HepG2 (cell line): ENCODE data around the gene GARS1. TPM values are rescaled to one million over a fixed set of nuclear protein-coding genes. Genes with fewer than 3 reads are reported as not detected.

Experiments used
- ATAC-seq: fragments of 200-7000 bp; cut with Tn5 transposase; 3 replicates; pipeline ENCODE4 v1.9.1; 2020; ENCODE audit warnings: mild to moderate bottlenecking, moderate library complexity
- BruUV-seq: library from RNA; stranded (reverse); fragments of 400-500 nt; replicated peaks from 2 replicates; lab custom pipeline; 2021; lab: Mats Ljungman, UMichigan
- CTCF ChIA-PET: fragments of 300-600 bp; formaldehyde crosslinking; extraction: SDS; loops from one replicate; lab custom pipeline; 2021; ENCODE audit warnings: low total read pairs, inconsistent platforms, low intra/inter-chr PET ratio; lab: Yijun Ruan, JAX
- POLR2A ChIA-PET: fragments of 350-600 bp; sonication (Branson Sonifier 250); formaldehyde crosslinking; loops from one replicate; lab custom pipeline; 2020; ENCODE audit warnings: antibody characterized with exemption, inconsistent platforms; lab: Yijun Ruan, JAX
- DNase-seq: peaks from one replicate; pipeline ENCODE4 v3.0.0-alpha.2; 2015; ENCODE audit warnings: low spot score
- FAIRE-seq: peaks from 3 replicates; lab custom pipeline; 2011; peaks lifted over from hg19 to GRCh38; lab: Jason Lieb, UNC
- H2AFZ ChIP-seq: one replicate; pipeline ENCODE4 v1.6.1; 2011; ENCODE audit warnings: low read length, inconsistent platforms
- H3K27ac ChIP-seq: fragments of 300-600 bp; 3 replicates; pipeline ENCODE4 v1.8.0; 2011; ENCODE audit warnings: mixed run types, mild to moderate bottlenecking, mixed read lengths, low read length, inconsistent platforms; ENCODE audit not compliant: insufficient read depth; ENCODE audit errors: extremely low read length
- H3K27me3 ChIP-seq, 2 experiments: fragments of 200-600 bp in 1 of 2; 2 replicates in 1 of 2; 3 replicates in 1 of 2; pipeline versions ENCODE4 v1.6.0 to v1.8.0; 2011; ENCODE audit warnings: low read length in 2 of 2, mild to moderate bottlenecking in 2 of 2, moderate library complexity in 2 of 2, inconsistent platforms in 1 of 2; ENCODE audit not compliant: insufficient read depth in 2 of 2, control insufficient read depth in 1 of 2
- H3K36me3 ChIP-seq, 2 experiments: fragments of 200-600 bp in 1 of 2; replicated peaks in 1 of 2; 2 replicates in 1 of 2; 3 replicates in 1 of 2; pipeline versions ENCODE4 v1.5.1 to v1.8.0; 2011; ENCODE audit warnings: low read length in 2 of 2, inconsistent platforms in 1 of 2; ENCODE audit not compliant: insufficient read depth in 2 of 2, control insufficient read depth in 1 of 2
- H3K4me1 ChIP-seq: 2 replicates; pipeline ENCODE4 v1.5.1; 2012; ENCODE audit warnings: low read length, inconsistent platforms; ENCODE audit not compliant: insufficient read depth
- H3K4me2 ChIP-seq: 2 replicates; pipeline ENCODE4 v1.6.0; 2011; ENCODE audit warnings: low read depth, low read length, inconsistent platforms
- H3K4me3 ChIP-seq, 3 experiments: fragments of 200-600 bp in 1 of 3; sonication (generic), shearing (Covaris generic) in 1 of 3; replicated peaks in 1 of 3; 2 replicates each; pipeline ENCODE4 v1.5.1; 2011 to 2016; ENCODE audit warnings: low read length in 3 of 3, inconsistent platforms in 2 of 3, low read depth in 2 of 3, mild to moderate bottlenecking in 2 of 3, control low read depth in 1 of 3, mixed read lengths in 1 of 3; ENCODE audit not compliant: insufficient read depth in 1 of 3
- H3K79me2 ChIP-seq: one replicate; pipeline ENCODE4 v1.6.1; 2011; ENCODE audit warnings: low read length, inconsistent platforms; ENCODE audit not compliant: insufficient read depth
- H3K9ac ChIP-seq: 2 replicates; pipeline ENCODE4 v1.6.0; 2011; ENCODE audit warnings: mild to moderate bottlenecking, low read depth, low read length, inconsistent platforms; ENCODE audit not compliant: insufficient read depth
- H3K9me3 ChIP-seq: 2 replicates; pipeline ENCODE4 v1.5.1; 2012; ENCODE audit warnings: mild to moderate bottlenecking, low read length
- H4K20me1 ChIP-seq: 2 replicates; pipeline ENCODE4 v1.6.0; 2011; ENCODE audit warnings: inconsistent platforms, mild to moderate bottlenecking, low read length, moderate library complexity; ENCODE audit not compliant: insufficient read depth
- BRF2 ChIP-seq: sonication (generic); formaldehyde crosslinking; IDR thresholded peaks from 2 replicates; pipeline ENCODE4 v1.8.1; 2022; ENCODE audit warnings: mild to moderate bottlenecking, missing genetic modification reagents
- CENPBD1 ChIP-seq: sonication (generic); formaldehyde crosslinking; IDR thresholded peaks from 2 replicates; pipeline ENCODE4 v1.8.0; 2022; ENCODE audit warnings: missing genetic modification reagents, low read depth, mild to moderate bottlenecking, borderline replicate concordance
- EP300 ChIP-seq, 3 experiments: sonication (generic) in 1 of 3; formaldehyde crosslinking in 1 of 3; IDR thresholded peaks; 2 replicates each; pipeline versions ENCODE4 v1.5.1 to v1.6.1; 2011 to 2020; ENCODE audit warnings: low read depth in 2 of 3, low read length in 2 of 3, borderline replicate concordance in 1 of 3, improper control_type of control experiment in 1 of 3, mild to moderate bottlenecking in 1 of 3, missing genetic modification reagents in 1 of 3, moderate library complexity in 1 of 3
- ETV6 ChIP-seq: sonication (generic); formaldehyde crosslinking; conservative IDR thresholded peaks from 2 replicates; pipeline ENCODE4 v1.4.0; 2020; ENCODE audit warnings: missing genetic modification reagents
- HDAC6 ChIP-seq: fragments of 200-600 bp; sonication (generic); IDR thresholded peaks from 2 replicates; pipeline ENCODE4 v1.7.0; 2017; ENCODE audit warnings: mild to moderate bottlenecking, antibody characterized with exemption, low read length, low read depth
- KDM5B ChIP-seq: sonication (generic); formaldehyde crosslinking; IDR thresholded peaks from 2 replicates; pipeline ENCODE4 v1.4.0; 2020; ENCODE audit warnings: missing genetic modification reagents, mild to moderate bottlenecking, borderline replicate concordance
- KLF13 ChIP-seq: sonication (generic); formaldehyde crosslinking; IDR thresholded peaks from 2 replicates; pipeline ENCODE4 v1.4.0; 2020; ENCODE audit warnings: mild to moderate bottlenecking, missing genetic modification reagents
- NFKB2 ChIP-seq: sonication (generic); formaldehyde crosslinking; IDR thresholded peaks from 2 replicates; pipeline ENCODE4 v1.4.0; 2020; ENCODE audit warnings: missing genetic modification reagents, borderline replicate concordance
- POLR2AphosphoS5 ChIP-seq: IDR thresholded peaks from 2 replicates; pipeline ENCODE4 v1.6.1; 2012; ENCODE audit warnings: low read depth, low read length
- RBM22 ChIP-seq: fragments of 200-400 bp; formaldehyde crosslinking; optimal IDR thresholded peaks from 2 replicates; pipeline ENCODE3; 2017; ENCODE audit warnings: mild to moderate bottlenecking, low read length, moderate library complexity
- SIN3B ChIP-seq: fragments of 150-350 bp; IDR thresholded peaks from 2 replicates; pipeline ENCODE4 v1.6.1; 2014; ENCODE audit warnings: low read length
- SMYD3 ChIP-seq: sonication (generic); formaldehyde crosslinking; IDR thresholded peaks from 2 replicates; pipeline ENCODE4 v1.8.1; 2023; ENCODE audit warnings: mild to moderate bottlenecking, missing genetic modification reagents
- SSRP1 ChIP-seq: IDR thresholded peaks from 2 replicates; pipeline ENCODE4 v1.6.1; 2016; ENCODE audit warnings: control low read depth
- U2AF2 ChIP-seq: fragments of 200-400 bp; formaldehyde crosslinking; IDR thresholded peaks from 2 replicates; pipeline ENCODE4 v1.6.1; 2017; ENCODE audit warnings: low read depth, mild to moderate bottlenecking, low read length
- ZNF382 ChIP-seq: sonication (generic); formaldehyde crosslinking; IDR thresholded peaks from 2 replicates; pipeline ENCODE4 v1.5.0; 2020; ENCODE audit warnings: missing genetic modification reagents, mild to moderate bottlenecking, borderline replicate concordance
- ZNF703 ChIP-seq: sonication (generic); formaldehyde crosslinking; IDR thresholded peaks from 2 replicates; pipeline ENCODE4 v1.5.1; 2020; ENCODE audit warnings: missing genetic modification reagents, mild to moderate bottlenecking, moderate library complexity, borderline replicate concordance
- WGBS: methylation state at CpG from one replicate; pipeline ENCODE4 v1.1.6; 2017; ENCODE audit warnings: low lambda C conversion rate; 5-methylcytosine and 5-hydroxymethylcytosine counted together
- in situ Hi-C: cut with HindIII; loops from 2 replicates; pipeline ENCODE4 v1.10.0; 2017; ENCODE audit warnings: low pct_unique_long_range_greater_than_20kb; ENCODE audit not compliant: extremely low pct_ligation_motif_present
- intact Hi-C: fragments of 100-400 bp; cut with micrococcal nuclease; formaldehyde crosslinking; loops from one replicate; pipeline ENCODE4 v1.10.0; 2022; ENCODE audit not compliant: unreplicated experiment
- polyA plus RNA-seq, 8 experiments: library from polyadenylated mRNA; depleted of rRNA in 3 of 8; stranded (reverse) in 7 of 8; unstranded in 1 of 8; fragments of >200 nt; fragmentation: Illumina TruSeq in 4 of 8; extraction: Trizol in 4 of 8; gene quantifications; 2 replicates each; pipeline versions ENCODE4 v1.2.1 to v1.2.3, GENCODE V29; 2011 to 2016; ENCODE audit warnings: low read depth in 4 of 8, missing spikeins in 1 of 8, mixed read lengths in 1 of 8; ENCODE audit not compliant: insufficient read depth in 1 of 8
- total RNA-seq, 5 experiments: library from RNA; depleted of rRNA; stranded (reverse); fragments of >200 nt; fragmentation: Illumina TruSeq; extraction: Trizol; gene quantifications; 2 replicates each; pipeline ENCODE4 v1.2.3, GENCODE V29; 2016; ENCODE audit warnings: low read depth in 1 of 5
- TF ChIP-seq, protein P1 (sequence below): sonication (generic); formaldehyde crosslinking; IDR thresholded peaks from 2 replicates; pipeline ENCODE4 v1.4.0; 2020; ENCODE audit warnings: mild to moderate bottlenecking, missing genetic modification reagents
- TF ChIP-seq, protein P2 (sequence below): sonication (generic); formaldehyde crosslinking; IDR thresholded peaks from 2 replicates; pipeline ENCODE4 v1.4.0; 2020; ENCODE audit warnings: missing genetic modification reagents

The GARS1 gene
- total and polyA plus RNA-seq, 2 of the 13 experiments (the other 11 are each of a cell fraction or from before 2014, with no cell fraction given), result 140 to 460 TPM

DNA sequence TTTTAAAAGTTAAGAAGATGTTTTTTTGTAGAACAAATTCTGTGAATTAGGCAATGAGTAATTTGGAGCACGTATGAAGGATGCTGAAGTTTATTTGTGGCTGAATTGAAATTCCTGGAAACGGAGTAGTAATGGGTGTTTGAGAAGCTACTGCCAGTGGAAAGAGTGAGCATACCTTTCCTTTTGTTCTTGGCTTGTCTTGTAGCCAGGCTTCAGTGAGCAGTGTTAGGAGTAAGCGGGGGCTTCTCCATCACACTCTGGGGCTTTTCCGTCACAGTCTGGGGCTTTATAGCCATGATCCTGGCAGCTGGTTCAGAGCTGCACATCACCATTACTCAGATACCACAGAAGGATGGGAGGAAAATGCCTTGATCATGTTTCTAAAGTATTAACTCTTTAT, 32.3 kb downstream of the GARS1 start:
- H2AFZ ChIP-seq, result no peak overlapping the region
- 93% methylated on average over 4 of the region's 4 CpGs for WGBS
- no peaks in the 10 kb centered on the region for H3K4me1 ChIP-seq
- H3K36me3 ChIP-seq, result peaks cover 21 to 91% of the 10 kb centered on the region in 2 experiments
- H3K79me2 ChIP-seq, result no peaks in the 10 kb centered on the region
- no TSS peak for BruUV-seq
- POLR2A ChIA-PET, result no interaction called here
- H3K9me3 ChIP-seq, result no peaks in the 10 kb centered on the region
- no peak for FAIRE-seq
- in situ Hi-C loops, result no loop called here
- peak; percentile 39 for TF ChIP-seq RBM22
- TF ChIP-seq CENPBD1 (CRISPR knock-in tag), result no peak
- no peak for TF ChIP-seq SSRP1
- TF ChIP-seq, all 625 proteins: peak for 1
- H3K4me2 ChIP-seq, result no peak overlapping the region
- intact Hi-C loops, result no loop called here
- H4K20me1 ChIP-seq, result no peaks in the 10 kb centered on the region
- DNase-seq (no peak), ATAC-seq (no peak)
- H3K27ac ChIP-seq, result no peak overlapping the region
- H3K9ac ChIP-seq, result no peak overlapping the region
- no peak overlapping the region for H3K4me3 ChIP-seq
- CTCF ChIA-PET, result no interaction called here
- no peaks in the 10 kb centered on the region for H3K27me3 ChIP-seq

- Histone ChIP-seq H3K4me1 (no peaks in the 10 kb centered on the region), H3K4me3 (no peak overlapping the region)
- BruUV-seq, result no TSS peak
- TF ChIP-seq ZNF382 (CRISPR knock-in tag) (no peak), ETV6 (no peak), SMYD3 (CRISPR knock-in tag) (no peak), BRF2 (CRISPR knock-in tag) (no peak), HDAC6 (no peak), ZNF703 (no peak), KDM5B (CRISPR knock-in tag) (no peak), SIN3B (no peak), EP300 (IDR thresholded peaks at IDR 0.05; ENCODE audit: low read depth in 2 of 2, low read length in 2 of 2) (no peak), EP300 (CRISPR knock-in tag; IDR thresholded peaks at IDR 0.05; ENCODE audit: borderline replicate concordance) (no peak), U2AF2 (no peak), KLF13 (CRISPR knock-in tag) (no peak), POLR2AphosphoS5 (no peak), NFKB2 (CRISPR knock-in tag) (no peak)
- TF ChIP-seq, protein P1, sequence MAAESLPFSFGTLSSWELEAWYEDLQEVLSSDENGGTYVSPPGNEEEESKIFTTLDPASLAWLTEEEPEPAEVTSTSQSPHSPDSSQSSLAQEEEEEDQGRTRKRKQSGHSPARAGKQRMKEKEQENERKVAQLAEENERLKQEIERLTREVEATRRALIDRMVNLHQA (CRISPR knock-in tag), result no peak
- TF ChIP-seq, protein P2, sequence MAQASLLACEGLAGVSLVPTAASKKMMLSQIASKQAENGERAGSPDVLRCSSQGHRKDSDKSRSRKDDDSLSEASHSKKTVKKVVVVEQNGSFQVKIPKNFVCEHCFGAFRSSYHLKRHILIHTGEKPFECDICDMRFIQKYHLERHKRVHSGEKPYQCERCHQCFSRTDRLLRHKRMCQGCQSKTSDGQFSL (CRISPR knock-in tag), result no peak
Measured at GRCh38 chr7:30630986-30631385, 36.3 kb downstream of the GARS1 start.

More at GRCh38 chr7:30630986-30631385, 36.3 kb downstream of the GARS1 start:
- CTCF ChIA-PET, result no interaction called here
- Histone ChIP-seq H3K9ac (no peak overlapping the region), H3K27ac (no peak overlapping the region), H3K4me2 (no peak overlapping the region), H3K27me3 (no peaks in the 10 kb centered on the region), H3K79me2 (no peaks in the 10 kb centered on the region), H3K9me3 (no peaks in the 10 kb centered on the region), H3K36me3 (peaks cover 22 to 89% of the 10 kb centered on the region in 2 experiments), H4K20me1 (no peaks in the 10 kb centered on the region), H2AFZ (no peak overlapping the region)
- DNase-seq, result no peak
- no peak for FAIRE-seq
- intact Hi-C loops (no loop called here), in situ Hi-C loops (no loop called here)
- WGBS, result 95% methylated on average over 4 of the region's 4 CpGs
- ATAC-seq, result no peak
- POLR2A ChIA-PET, result no interaction called here
